ENCODE data around the gene FMNL1. TPM values are rescaled to one million over a fixed set of nuclear protein-coding genes. Genes with fewer than 3 reads are reported as not detected.

The FMNL1 gene
- total RNA-seq, 1 donor from 2014 or later, result 351 TPM

- ATAC-seq (ENCODE audit: low read depth) (no peak), DNase-seq (no peak)
- H3K27ac Mint-ChIP-seq, result peak overlapping the region; percentile 35
- no peaks in the 10 kb centered on the region for H3K9me3 Mint-ChIP-seq
- peaks cover 85% of the 10 kb centered on the region for H3K36me3 Mint-ChIP-seq (ENCODE audit: low read depth)
- intact Hi-C loops (cut with micrococcal nuclease), result no loop called here
- CTCF ChIA-PET, result interaction anchor here (4.7 kb wide), 1 partner anchor 17 kb away, joined by 203 read pairs; the partner anchor contains the start of gene FMNL1
- POLR2A ChIA-PET, result interaction anchor here (0.9 to 12.5 kb wide), 2 partner anchors 16 to 23 kb away, joined by 6 to 378 read pairs; partner anchors contain the start of gene FMNL1
- peaks cover 26% of the 10 kb centered on the region for H3K4me1 Mint-ChIP-seq
- H3K27me3 Mint-ChIP-seq, result no peaks in the 10 kb centered on the region
- TF ChIP-seq CTCF (IDR thresholded peaks at IDR 0.05), result no peak
- H3K4me3 Mint-ChIP-seq, result no peak overlapping the region
Observed at GRCh38 chr17:45238155-45238774, 16.6 kb downstream of the FMNL1 start.

- ATAC-seq (ENCODE audit: low read depth), result no peak
- intact Hi-C loops (cut with micrococcal nuclease), result no loop called here
- no peaks in the 10 kb centered on the region for H3K9me3 Mint-ChIP-seq
- no peak overlapping the region for H3K4me3 Mint-ChIP-seq
- H3K27me3 Mint-ChIP-seq, result no peaks in the 10 kb centered on the region
- H3K36me3 Mint-ChIP-seq (ENCODE audit: low read depth), result peaks cover 87% of the 10 kb centered on the region
- ChIA-PET CTCF (no interaction called here), POLR2A (interaction anchor here (0.5 to 1.5 kb wide), 5 partner anchors 12 to 143 kb away, joined by 3 to 5 read pairs (median 4); partner anchors contain the start of gene FMNL1)
- H3K4me1 Mint-ChIP-seq, result peaks cover 2% of the 10 kb centered on the region
- no peak for TF ChIP-seq CTCF (IDR thresholded peaks at IDR 0.05)
- no peak overlapping the region for H3K27ac Mint-ChIP-seq
- DNase-seq, result no peak
Observed at GRCh38 chr17:45240905-45241327, 19.2 kb downstream of the FMNL1 start.

GRCh38 chr17:45241328-45242028, 19.8 kb downstream of the FMNL1 start:
- peaks cover 87% of the 10 kb centered on the region for H3K36me3 Mint-ChIP-seq (ENCODE audit: low read depth)
- no peak overlapping the region for H3K4me3 Mint-ChIP-seq
- ChIA-PET POLR2A (interaction anchor here (0.5 to 1.5 kb wide), 6 partner anchors 10 to 142 kb away, joined by 3 to 5 read pairs (median 4); partner anchors contain the start of gene FMNL1), CTCF (no interaction called here)
- H3K27ac Mint-ChIP-seq, result no peak overlapping the region
- TF ChIP-seq CTCF (IDR thresholded peaks at IDR 0.05), result no peak
- ATAC-seq (ENCODE audit: low read depth) (no peak), DNase-seq (no peak)
- intact Hi-C loops (cut with micrococcal nuclease), result no loop called here
- no peaks in the 10 kb centered on the region for H3K27me3 Mint-ChIP-seq
- H3K9me3 Mint-ChIP-seq, result no peaks in the 10 kb centered on the region
- peaks cover 8% of the 10 kb centered on the region for H3K4me1 Mint-ChIP-seq

- H3K36me3 Mint-ChIP-seq (ENCODE audit: low read depth), result peaks cover 92% of the 10 kb centered on the region
- no peak overlapping the region for H3K27ac Mint-ChIP-seq
- POLR2A ChIA-PET, result interaction anchor here (1.4 to 1.5 kb wide), 2 partner anchors 11 to 16 kb away, joined by 4 read pairs; no protein-coding TSS in a partner anchor
- peaks cover 13% of the 10 kb centered on the region for H3K4me1 Mint-ChIP-seq
- no peak for TF ChIP-seq CTCF (IDR thresholded peaks at IDR 0.05)
- DNase-seq, result no peak
- no peak overlapping the region for H3K4me3 Mint-ChIP-seq
- CTCF ChIA-PET, result no interaction called here
- H3K27me3 Mint-ChIP-seq, result no peaks in the 10 kb centered on the region
- intact Hi-C loops (cut with micrococcal nuclease), result no loop called here
- H3K9me3 Mint-ChIP-seq, result no peaks in the 10 kb centered on the region
- ATAC-seq (ENCODE audit: low read depth), result no peak
Observed at GRCh38 chr17:45242029-45242414, 20.3 kb downstream of the FMNL1 start.

GRCh38 chr17:45243750-45244149, 22.1 kb downstream of the FMNL1 start:
- ChIA-PET POLR2A (interaction anchor here (1.1 kb wide), 1 partner anchor 14 kb away, joined by 4 read pairs; no protein-coding TSS in a partner anchor), CTCF (interaction anchor here (1.2 kb wide), 1 partner anchor 24 kb away, joined by 7 read pairs; no protein-coding TSS in a partner anchor)
- Mint-ChIP-seq H3K27ac (no peak overlapping the region), H3K36me3 (ENCODE audit: low read depth) (peaks cover 80% of the 10 kb centered on the region), H3K4me3 (no peak overlapping the region), H3K4me1 (peaks cover 25% of the 10 kb centered on the region), H3K27me3 (no peaks in the 10 kb centered on the region), H3K9me3 (no peaks in the 10 kb centered on the region)
- no peak for TF ChIP-seq CTCF (IDR thresholded peaks at IDR 0.05)
- no peak for DNase-seq
- intact Hi-C loops (cut with micrococcal nuclease), result no loop called here
- no peak for ATAC-seq (ENCODE audit: low read depth)
